GM21737 (cell line): ENCODE measurements around the gene MZT1.
A peak's percentile ranks its signal among the peaks of the same experiment; 100 is the strongest.
"Not testable (repeated sequence)": the region's sequence is repeated elsewhere in the genome, so short reads cannot be mapped to it uniquely, and the experiment has no call there.

Experiments used
- ATAC-seq: cut with Tn5 transposase; IDR thresholded peaks from one replicate; pipeline ENCODE4 v1.9.1; 2021; ENCODE audit warnings: mild to moderate bottlenecking, moderate library complexity; ENCODE audit not compliant: unreplicated experiment

MZT1 gene, protein sequence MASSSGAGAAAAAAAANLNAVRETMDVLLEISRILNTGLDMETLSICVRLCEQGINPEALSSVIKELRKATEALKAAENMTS

DNA sequence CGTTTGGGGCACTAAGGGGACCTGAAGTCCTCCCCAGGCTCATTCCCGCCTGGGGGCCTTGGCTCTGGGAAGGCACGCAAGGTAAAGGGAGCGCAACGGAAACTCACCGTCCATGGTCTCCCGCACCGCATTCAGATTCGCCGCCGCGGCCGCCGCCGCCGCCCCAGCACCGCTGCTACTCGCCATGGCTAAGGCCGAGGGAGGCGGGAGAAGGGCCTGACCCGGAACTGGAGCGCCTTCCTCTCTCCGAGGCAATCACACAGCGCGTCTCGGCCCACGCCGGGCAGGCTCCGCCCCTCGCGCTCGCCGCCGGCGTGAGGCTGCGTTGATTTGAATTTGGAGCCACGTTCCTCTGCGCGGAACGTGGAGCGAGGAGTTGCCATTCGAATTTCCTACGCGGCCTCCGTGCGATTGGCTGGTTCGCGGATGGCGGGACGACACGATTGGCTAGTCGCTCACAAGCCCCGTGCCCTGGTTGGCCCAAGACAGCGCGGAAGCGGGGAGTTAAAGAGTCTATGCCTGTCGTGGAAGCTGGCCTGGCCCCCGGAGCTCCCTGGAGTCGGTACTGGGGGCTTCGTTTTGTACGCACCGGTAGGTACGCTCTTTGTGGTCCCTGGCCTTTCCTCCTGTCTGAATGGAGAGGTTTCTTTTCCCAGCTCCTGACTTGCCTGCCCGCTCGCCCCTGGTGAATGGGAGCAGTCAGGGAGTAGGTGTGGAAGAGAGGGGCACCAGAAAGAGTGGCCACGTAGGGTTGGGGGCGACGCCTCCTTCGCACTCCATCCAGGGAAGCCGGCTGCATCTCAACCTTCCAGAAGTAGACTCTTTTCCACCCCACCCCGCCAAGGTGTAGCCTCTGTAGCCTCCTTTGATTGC lies at the start of gene MZT1, which contains the start of gene BORA:
MZT1 (minus strand) TSS at position 213 of the 873 bp plus-strand sequence; CDS start at position 186, 27 bp downstream.
BORA (plus strand) TSS at position 507 of the 873 bp plus-strand sequence. CDS start 1,018 bp downstream, outside the sequence.
- ATAC-seq: peak; percentile 95

DNA sequence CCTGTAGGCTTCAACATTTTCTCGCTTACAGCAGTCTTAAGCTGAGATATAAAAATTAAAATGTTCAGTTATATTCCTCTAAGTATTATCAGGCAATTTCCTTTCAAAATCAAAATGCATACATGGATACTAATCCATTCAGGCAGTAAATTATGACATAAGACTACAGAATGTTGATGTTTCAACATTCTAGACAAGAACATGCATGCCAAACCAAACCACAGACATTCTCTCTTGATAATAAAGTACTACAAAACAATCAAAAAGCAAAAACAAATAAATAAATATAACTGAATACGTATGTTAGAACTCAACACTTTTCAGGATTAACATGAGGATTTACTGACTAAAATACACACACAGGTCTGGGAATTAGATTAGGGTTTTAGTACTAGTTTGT lies 46.6 kb upstream of the MZT1 start:
- ATAC-seq: no peak

DNA sequence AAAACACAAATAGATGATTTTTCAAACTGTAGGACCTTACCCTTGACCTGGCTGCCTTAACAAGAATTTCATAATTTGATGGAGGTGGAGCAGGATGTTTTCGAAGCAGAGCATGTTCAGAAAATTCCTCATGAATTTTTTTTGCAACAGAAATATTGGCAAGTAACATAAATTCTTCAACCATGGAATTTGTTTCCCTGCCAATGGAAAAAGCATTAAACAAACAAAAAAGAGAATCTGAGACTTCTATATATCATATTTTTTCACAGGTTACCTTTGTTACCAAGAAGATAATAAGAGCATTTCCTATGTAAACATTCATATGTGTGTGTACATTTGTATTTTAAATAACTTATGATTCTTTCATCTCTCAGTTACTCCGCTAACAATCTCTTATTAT lies 36.0 kb upstream of the MZT1 start:
- ATAC-seq: no peak

DNA sequence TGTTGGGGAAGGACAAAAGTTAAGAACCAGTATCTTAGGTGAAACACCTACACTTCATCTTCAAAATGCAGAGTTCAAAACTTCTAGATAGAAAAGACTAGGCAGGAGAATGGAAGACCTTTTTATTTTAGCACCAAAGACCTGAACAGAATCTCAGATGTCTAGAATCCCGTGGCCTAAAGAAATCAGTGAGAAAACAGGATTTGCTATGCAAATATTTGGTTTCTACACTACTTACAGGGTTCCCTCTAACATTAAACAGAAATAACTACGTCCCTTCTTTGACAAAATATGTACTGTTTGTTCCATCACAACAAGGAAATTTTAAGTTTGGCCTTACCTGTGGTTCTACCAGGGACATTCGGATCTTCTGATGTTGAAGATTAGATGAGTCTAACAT lies 32.8 kb upstream of the MZT1 start:
- ATAC-seq: no peak

DNA sequence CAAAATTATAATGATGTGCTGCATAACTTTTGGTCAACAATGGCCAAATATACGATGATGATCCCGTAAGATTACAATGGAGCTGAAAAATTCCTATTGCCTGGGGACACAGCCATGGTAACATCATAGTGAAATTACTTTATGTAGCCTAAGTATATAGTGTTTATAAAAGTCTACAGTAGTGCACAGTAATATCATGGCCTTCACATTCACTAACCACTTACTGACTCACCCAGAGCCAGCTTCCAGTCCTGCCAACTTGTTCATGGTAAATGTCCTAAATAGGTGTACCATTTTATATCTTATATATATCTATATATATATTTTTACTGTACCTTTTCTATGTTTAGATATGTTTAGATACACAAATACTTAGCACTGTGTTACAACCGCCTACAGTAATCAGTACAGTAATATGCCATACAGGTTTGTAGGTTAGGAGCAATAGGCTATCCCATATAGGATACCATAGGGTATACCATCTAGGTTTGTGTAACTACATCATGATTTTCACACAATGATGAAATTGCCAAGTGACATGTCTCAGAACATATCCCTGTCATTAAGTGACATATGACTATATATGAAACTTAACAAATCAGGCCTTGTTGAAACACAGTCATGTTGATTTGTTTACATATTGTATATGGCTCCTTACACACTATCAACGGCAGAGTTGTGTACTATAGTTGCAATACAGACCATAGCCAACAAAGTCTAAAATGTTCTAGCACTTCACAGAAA lies 30.5 kb upstream of the MZT1 start:
- ATAC-seq: no peak

DNA sequence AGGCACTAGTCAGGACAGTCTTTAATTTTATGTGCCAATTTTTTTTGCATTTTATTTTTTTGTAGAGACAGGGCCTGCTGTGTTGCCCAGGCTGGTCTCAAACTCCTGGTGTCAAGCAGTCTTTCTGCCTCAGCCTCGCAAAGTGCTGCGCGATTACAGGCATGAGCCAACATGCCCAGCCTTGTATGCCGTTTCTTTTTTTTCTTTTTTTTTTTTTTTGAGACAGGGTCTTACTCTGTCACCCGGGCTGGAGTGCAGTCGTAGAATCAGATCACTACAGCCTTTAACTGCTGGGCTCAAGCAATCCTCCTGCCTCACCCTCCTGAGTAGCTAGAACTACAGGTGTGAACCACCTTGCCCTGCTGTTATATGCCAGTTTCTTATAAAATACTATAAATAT lies 26.7 kb upstream of the MZT1 start:
- no peak for ATAC-seq

DNA sequence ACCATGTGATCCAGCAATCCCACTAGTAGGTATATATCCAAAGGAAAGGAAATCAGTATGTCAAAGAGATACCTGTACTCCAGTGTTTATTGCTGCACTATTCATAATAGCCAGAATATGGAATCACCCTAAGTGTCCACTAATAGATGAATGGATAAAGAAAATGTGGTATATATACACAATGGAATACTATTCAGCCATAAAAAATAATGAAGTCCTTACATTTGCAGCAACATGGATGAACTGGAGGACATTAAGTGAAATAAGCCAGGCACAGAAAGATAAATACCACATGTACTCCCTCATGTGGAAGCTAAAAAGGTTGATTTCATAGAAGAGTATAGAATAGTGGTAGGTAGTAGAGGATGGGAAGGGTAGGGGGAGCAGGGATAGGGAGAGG lies 23.8 kb upstream of the MZT1 start:
- ATAC-seq: no peak

DNA sequence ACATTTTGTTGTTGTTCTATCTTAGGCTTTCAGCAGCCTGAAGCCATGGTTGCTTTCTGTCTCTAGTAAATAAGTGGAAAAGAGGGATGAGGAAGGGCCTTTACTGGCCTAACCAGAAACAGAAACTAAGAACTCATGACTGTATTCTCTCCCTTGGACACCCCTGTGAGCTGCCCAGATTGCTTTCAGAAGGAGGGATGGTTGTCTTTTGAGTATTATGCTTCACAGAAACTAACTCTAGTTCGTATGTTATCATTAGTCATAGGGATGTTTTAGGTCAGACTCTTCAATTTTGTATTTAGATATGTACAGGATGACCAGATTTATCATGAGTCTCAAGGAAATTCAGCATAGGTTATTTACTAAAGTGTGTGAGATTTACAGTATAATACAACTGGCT lies 17.8 kb upstream of the MZT1 start:
- ATAC-seq: no peak

DNA sequence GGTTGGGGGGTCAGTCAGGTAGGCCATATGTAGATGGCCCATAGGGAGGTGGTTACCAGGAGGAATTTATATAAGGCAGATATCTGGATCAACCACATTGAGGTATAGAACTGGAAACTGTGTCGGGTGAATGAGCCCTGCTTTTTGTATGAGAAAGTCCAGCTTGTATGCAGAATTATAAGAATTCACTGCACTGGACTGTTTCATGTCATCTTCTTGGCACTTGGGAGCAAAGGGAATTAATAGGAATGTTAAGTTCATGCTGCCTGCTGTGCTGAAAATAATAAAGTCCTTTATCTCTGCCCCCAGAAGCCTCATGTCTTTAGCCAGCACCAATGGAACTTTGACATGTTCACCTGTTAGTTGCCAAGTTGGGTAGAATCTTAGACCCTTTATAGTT lies 12.6 kb upstream of the MZT1 start:
- no peak for ATAC-seq

DNA sequence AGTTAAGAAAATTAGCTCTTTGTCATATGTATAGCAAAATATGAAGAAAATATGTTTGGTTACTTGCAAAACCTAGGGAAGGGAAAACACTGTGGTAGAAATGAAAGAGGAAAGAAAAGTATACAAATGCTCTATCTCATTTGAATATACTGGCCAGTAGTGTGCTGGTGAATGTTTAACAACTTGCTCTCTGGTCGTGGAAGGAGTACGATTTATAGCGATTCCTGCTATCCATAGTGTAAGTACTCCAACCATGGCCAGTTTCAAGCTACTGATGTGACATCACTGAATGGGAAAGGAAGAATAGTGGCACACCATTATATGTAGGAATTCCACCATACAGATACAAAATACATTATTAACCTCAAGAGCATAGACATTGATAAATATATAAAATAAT lies 9.6 kb upstream of the MZT1 start:
- ATAC-seq: no peak

DNA sequence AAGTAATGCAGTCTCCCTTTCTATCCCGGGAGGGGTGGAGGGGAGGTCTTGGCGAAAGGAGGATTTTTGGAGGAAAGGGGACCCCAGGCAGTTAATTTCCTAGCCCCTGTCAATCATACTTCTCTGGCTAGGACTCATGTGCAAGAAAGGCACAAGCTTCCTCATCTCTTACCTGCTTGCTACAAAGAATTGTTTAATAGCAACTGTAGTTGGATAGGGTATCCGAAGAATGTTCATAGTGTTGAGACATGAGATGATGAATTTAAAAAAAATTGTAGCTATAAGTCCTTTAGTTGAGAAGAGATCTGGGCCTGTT lies 819 bp upstream of the MZT1 start:
- ATAC-seq: no peak

DNA sequence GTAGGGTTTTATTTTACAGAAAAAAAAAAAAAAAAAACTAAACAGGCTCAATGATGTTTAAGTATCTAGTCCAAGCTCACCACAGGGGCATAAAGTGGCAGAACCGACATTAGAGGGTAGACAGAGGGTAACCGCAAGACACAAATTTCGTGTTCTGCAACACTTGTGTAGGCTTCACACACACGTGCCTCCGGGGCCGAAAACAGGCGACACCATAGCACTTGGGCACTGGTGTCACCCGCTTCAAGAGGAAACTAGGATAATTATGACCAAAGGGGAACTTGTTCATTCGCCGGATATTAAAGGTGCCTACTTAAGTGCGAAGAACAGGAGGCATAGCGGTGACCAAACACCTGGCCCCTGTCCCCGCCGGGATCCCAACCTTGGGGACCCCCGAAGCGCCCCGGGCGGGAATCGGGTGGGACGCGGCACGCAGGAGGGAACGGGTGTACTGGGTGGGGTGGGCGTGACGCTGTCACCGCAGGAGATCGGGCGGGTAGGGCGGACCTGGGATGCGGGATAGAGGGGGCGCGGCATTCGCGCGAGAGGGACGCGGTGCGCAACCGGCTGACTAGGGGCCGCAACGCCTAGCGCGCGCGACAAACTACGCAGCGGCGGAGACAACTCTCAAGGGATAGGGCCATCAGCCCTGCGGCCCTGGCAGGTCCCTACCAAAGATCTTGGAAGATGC lies 558 bp downstream of the MZT1 start:
- ATAC-seq: peak; percentile 29

DNA sequence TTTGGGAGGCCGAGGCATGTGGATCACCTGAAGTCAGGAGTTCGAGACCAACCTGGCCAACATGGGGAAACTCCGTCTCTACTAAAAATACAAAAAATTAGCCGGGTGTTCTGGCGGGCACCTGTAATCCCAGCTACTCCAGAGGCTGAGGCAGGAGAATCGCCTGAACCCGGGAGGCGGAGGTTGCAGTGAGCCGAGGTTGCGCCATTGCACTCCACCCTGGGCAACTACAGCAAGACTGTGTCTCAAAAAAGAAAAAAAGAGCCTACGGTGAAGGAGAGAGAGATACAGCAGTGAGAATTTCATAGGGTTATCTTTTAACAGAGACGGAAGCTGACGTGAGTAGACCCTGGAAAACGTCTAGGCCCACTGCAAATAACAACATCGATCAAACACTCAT lies 1.2 kb downstream of the MZT1 start:
- not testable (repeated sequence) for ATAC-seq

DNA sequence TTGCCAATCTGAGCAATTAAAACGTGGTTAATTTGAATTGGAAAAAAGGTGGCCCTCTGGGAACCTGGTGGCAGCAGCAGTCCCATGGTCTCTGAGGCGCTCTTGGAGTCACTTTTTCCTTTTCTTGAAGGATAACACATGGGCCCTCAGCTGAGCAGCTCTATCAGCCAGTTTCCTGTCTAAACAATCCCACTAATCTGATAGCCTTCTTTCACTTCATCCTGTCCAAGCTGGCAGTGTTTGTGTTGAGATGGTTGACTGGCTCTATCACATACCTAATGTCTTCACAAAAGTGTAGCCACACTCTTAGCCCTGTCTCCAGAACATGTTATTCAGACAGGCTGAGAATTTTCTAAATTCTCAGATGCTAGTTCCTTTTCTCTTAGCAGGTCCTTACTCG lies 10.7 kb downstream of the MZT1 start:
- no peak for ATAC-seq

DNA sequence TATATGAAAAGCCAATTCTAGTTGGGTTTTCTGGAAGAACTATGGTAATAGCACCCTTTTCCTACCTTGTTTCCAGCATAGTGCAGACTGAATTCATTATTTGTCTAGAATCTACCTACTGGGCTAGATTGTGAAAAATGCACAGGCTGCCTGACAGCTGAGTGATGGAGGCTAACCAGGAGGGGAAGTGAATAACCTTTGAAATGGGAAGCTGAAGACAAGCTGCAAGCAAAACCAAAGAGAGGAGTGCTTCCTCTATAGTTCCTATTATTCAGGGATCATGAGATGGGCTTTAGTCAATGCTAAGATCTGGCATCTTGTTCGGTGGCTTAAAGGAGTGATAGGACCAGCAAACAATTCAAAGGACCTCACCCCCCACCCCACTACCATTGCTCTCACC lies 26.9 kb downstream of the MZT1 start:
- no peak for ATAC-seq

DNA sequence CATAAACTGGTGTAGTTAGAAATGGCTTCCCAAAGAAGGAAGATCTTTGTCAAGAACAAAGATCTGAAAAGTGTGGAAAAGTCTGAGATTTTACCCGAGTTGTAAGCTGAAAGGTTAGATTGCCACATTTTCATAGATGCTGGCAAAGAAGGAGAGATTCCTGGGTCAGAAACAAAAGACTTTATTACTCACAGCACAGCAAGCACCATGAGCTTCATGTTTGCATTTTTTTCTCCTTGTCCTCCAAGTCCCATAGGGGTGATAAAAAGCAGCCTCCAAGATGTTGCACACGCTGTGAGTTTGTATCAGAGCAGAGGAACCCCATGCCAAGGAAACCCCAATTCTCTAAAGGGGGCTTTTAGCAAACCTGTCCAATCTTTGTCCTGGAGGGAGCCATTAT lies 29.3 kb downstream of the MZT1 start:
- no peak for ATAC-seq

DNA sequence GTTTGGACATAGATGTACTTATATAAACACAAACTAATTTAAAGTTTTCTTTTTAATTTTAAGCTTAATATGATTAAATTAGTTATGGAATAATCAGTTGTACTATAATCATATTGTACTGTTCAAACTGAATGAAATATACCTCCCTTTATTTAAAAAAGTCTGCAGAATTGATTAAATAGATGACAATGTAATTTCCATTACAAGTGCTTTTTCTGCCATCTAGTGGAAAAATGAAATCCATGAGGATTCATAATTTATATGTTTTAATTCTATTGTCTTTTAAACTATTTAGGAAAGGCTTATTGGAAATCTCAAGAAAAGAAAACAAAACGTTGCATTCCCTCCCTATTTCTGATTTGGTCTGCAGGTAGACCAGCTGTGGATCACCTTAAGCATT lies 30.9 kb downstream of the MZT1 start:
- no peak for ATAC-seq

DNA sequence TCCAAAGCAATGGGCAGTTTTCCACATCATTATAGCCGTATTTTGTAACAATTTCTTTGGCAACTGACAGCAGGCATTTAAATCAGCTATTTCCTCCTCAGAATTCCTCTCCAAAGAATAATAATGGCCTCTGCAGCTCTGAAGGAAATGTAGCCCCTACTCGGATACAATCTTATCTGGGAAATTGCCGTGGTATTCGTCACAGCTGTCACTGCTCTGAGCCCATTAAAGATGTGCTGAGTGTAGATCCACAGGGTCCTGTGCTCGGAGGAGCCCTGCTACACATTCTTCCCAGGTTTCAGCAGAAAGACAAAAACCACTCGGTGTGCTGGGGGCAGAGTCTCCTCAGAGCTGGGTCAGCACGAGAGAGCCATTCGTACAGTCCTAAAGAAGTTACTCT lies 33.1 kb downstream of the MZT1 start:
- ATAC-seq: no peak

DNA sequence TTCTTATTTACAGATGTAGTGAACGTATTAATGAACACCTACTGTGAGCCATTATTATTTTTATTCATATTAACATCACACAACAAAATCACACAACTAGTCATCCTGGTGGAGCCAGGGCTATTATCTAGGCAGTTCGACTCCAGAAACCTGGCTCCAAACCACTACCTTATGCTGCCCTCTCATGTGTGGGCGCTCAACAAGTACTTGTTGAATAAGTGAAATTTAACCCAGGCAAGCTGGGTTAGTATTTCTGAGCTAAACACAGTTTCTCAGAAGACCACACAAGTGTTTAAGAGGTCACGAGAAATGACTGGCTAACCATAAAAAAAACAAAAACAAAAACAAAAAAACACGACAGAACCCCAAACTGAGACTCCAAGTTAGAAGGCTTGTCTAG lies 33.6 kb downstream of the MZT1 start:
- no peak for ATAC-seq

DNA sequence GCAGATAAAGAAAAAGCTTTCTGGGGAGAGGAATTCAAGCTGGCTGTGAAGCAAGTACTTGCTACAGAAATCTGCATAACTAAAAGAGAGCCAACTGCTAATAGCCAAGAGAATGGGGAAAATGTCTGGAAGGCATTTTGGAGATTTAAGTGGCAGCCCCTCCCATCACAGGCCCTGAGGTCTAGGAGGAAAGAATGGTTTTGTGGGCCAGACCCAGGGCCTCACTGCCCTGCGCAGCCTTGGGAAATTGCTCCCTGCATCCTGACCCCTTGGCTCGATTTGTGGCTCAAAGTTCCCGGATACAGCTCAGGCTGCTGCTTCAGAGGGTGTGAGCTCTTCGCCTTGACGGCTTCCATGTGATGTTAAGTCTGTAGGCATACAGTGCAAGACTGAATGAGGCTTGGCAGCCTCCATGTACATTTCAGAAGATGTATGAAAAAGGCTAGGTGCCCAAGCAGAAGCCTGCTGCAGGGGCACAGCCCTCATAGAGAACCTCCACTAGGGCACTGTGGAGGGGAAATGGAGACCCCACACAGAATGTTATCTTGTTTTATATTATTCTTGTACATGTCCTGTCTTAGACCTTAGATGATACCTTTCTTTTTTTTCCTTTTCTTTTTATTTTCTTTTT lies 34.4 kb downstream of the MZT1 start:
- ATAC-seq: no peak

DNA sequence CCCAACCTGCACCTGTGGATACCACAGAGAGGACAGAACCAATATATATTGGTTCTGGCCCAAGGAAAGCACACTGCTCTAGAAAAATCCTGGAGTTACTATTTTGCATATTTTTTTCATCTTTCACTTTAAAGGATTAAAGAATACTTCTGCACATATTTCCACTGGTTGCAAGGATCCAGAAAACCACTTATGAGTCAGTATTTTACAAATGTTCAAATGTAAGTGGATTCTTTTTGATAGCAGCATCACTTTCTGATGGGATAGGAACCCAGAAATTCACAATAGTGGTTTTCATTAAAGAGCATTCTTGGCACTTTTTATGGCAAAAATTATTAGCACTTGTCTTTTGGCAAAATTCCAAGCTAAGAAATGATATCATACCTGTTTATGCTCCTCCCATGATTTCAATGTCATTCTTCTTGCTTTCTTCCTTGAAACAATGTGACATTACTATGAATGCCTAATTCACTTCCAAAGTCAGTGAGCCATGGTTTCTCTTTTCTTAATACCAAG lies 38.2 kb downstream of the MZT1 start:
- no peak for ATAC-seq
